Neuronal stem cell (in vitro differentiated cells): ENCODE results near the gene KCTD5.
A peak's percentile ranks its signal among the peaks of the same experiment; 100 is the strongest.

Experiments used
- DNase-seq: peaks from one replicate; pipeline ENCODE4 v3.0.0-alpha.2; 2013; ENCODE audit warnings: low spot score
- H2AFZ ChIP-seq: one replicate; pipeline ENCODE4 v1.6.1; 2013; ENCODE audit warnings: mild to moderate bottlenecking, low read length, inconsistent platforms
- H2AK5ac ChIP-seq: 2 replicates; pipeline ENCODE4 v1.6.1; 2013; ENCODE audit warnings: low read depth, mild to moderate bottlenecking, inconsistent platforms, low read length, moderate library complexity, mixed read lengths
- H2BK120ac ChIP-seq: 2 replicates; pipeline ENCODE4 v1.6.1; 2013; ENCODE audit warnings: low read depth, mild to moderate bottlenecking, inconsistent platforms, low read length, moderate library complexity, mixed read lengths
- H2BK12ac ChIP-seq: one replicate; pipeline ENCODE4 v1.6.1; 2013; ENCODE audit warnings: low read length, inconsistent platforms
- H2BK15ac ChIP-seq: 2 replicates; pipeline ENCODE4 v1.6.1; 2013; ENCODE audit warnings: mild to moderate bottlenecking, low read length, inconsistent platforms, mixed read lengths
- H2BK5ac ChIP-seq: one replicate; pipeline ENCODE4 v1.6.1; 2013; ENCODE audit warnings: inconsistent platforms, mild to moderate bottlenecking, low read length, moderate library complexity
- H3K14ac ChIP-seq: one replicate; pipeline ENCODE4 v1.6.1; 2013; ENCODE audit warnings: low read length, inconsistent platforms
- H3K18ac ChIP-seq: 2 replicates; pipeline ENCODE4 v1.6.1; 2013; ENCODE audit warnings: low read length, inconsistent platforms
- H3K23ac ChIP-seq: 2 replicates; pipeline ENCODE4 v1.6.1; 2013; ENCODE audit warnings: low read depth, mild to moderate bottlenecking, mixed read lengths, low read length, inconsistent platforms; ENCODE audit not compliant: poor library complexity
- H3K27ac ChIP-seq: replicated peaks from 3 replicates; pipeline ENCODE4 v1.5.1; 2013; ENCODE audit warnings: low read length, inconsistent platforms
- H3K27me3 ChIP-seq, 3 experiments: 2 replicates each; pipeline ENCODE4 v1.6.1; 2013; ENCODE audit warnings: low read length in 3 of 3, mild to moderate bottlenecking in 2 of 3, inconsistent platforms in 1 of 3, low read depth in 1 of 3, mixed read lengths in 1 of 3, moderate library complexity in 1 of 3; ENCODE audit not compliant: control insufficient read depth in 3 of 3, insufficient read depth in 3 of 3
- H3K36me3 ChIP-seq, 2 donors: replicated peaks in 1 of 2; 2 replicates each; pipeline ENCODE4 v1.6.1; 2013; ENCODE audit warnings: low read length in 2 of 2; ENCODE audit not compliant: control insufficient read depth in 2 of 2, insufficient read depth in 2 of 2
- H3K4ac ChIP-seq: 2 replicates; pipeline ENCODE4 v1.6.1; 2013; ENCODE audit warnings: inconsistent platforms, mild to moderate bottlenecking, low read length, moderate library complexity
- H3K4me1 ChIP-seq, 2 donors: 1 replicate in 1 of 2; 2 replicates in 1 of 2; pipeline ENCODE4 v1.6.1; 2013; ENCODE audit warnings: low read length in 2 of 2, low read depth in 1 of 2; ENCODE audit not compliant: control insufficient read depth in 2 of 2, insufficient read depth in 1 of 2
- H3K4me2 ChIP-seq: one replicate; pipeline ENCODE4 v1.6.1; 2013; ENCODE audit warnings: mild to moderate bottlenecking, low read length, inconsistent platforms; ENCODE audit not compliant: insufficient read depth, poor library complexity, severe bottlenecking
- H3K4me3 ChIP-seq, 2 donors: 2 replicates each; pipeline ENCODE4 v1.5.1; 2013; ENCODE audit warnings: low read length in 2 of 2, mild to moderate bottlenecking in 2 of 2, inconsistent platforms in 1 of 2, moderate library complexity in 1 of 2
- H3K79me1 ChIP-seq: one replicate; pipeline ENCODE4 v1.6.1; 2013; ENCODE audit warnings: low read depth, mild to moderate bottlenecking, inconsistent platforms, low read length, moderate library complexity
- H3K9ac ChIP-seq: one replicate; pipeline ENCODE4 v1.6.1; 2013; ENCODE audit warnings: mild to moderate bottlenecking, low read depth, low read length, inconsistent platforms; ENCODE audit not compliant: poor library complexity
- H3K9me3 ChIP-seq, 2 donors: replicated peaks in 1 of 2; 2 replicates each; pipeline versions ENCODE3 to v1.6.1; 2013; ENCODE audit warnings: low read length in 2 of 2, mild to moderate bottlenecking in 2 of 2, inconsistent platforms in 1 of 2, low read depth in 1 of 2, mixed read lengths in 1 of 2, moderate library complexity in 1 of 2; ENCODE audit not compliant: control insufficient read depth in 2 of 2, insufficient read depth in 1 of 2
- H4K8ac ChIP-seq: one replicate; pipeline ENCODE4 v1.6.1; 2013; ENCODE audit warnings: low read depth, mild to moderate bottlenecking, inconsistent platforms, low read length, moderate library complexity
- H4K91ac ChIP-seq: one replicate; pipeline ENCODE4 v1.6.1; 2013; ENCODE audit warnings: low read length, low read depth, mild to moderate bottlenecking, inconsistent platforms; ENCODE audit not compliant: poor library complexity
- WGBS, 2 donors: extraction: QIAGEN DNeasy Blood & Tissue Kit; methylation state at CpG; one replicate each; pipeline ENCODE4 v1.1.7; 2013; ENCODE audit warnings: missing lambda C conversion rate in 2 of 2, mixed read lengths in 1 of 2; ENCODE audit not compliant: insufficient read length in 2 of 2, insufficient replicate concordance in 1 of 2; ENCODE audit errors: extremely low coverage in 2 of 2; 5-methylcytosine and 5-hydroxymethylcytosine counted together

Gene KCTD5

DNA sequence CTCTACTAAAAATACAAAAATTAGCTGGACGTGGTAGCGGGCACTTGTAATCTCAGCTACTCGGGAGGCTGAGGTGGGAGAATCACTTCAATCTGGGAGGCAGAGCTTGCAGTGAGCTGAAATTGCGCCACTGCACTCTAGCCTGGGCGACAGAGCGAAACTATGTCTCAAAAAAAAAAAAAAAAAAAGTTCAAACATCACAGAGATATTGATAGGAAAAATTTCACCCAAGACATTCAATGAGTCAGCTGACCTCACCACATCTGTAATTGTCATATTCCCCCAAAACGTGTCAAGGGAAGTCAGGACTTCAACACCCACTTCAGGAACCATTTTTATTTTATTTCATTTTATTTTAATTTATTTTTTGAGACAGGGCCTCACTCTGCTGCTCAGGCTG, 45.7 kb downstream of the KCTD5 start:
- Histone ChIP-seq H3K27me3 (peaks cover 0 to 6% (median 0%) of the 10 kb centered on the region in 3 experiments), H3K36me3 (no peaks in the 10 kb centered on the region)

DNA sequence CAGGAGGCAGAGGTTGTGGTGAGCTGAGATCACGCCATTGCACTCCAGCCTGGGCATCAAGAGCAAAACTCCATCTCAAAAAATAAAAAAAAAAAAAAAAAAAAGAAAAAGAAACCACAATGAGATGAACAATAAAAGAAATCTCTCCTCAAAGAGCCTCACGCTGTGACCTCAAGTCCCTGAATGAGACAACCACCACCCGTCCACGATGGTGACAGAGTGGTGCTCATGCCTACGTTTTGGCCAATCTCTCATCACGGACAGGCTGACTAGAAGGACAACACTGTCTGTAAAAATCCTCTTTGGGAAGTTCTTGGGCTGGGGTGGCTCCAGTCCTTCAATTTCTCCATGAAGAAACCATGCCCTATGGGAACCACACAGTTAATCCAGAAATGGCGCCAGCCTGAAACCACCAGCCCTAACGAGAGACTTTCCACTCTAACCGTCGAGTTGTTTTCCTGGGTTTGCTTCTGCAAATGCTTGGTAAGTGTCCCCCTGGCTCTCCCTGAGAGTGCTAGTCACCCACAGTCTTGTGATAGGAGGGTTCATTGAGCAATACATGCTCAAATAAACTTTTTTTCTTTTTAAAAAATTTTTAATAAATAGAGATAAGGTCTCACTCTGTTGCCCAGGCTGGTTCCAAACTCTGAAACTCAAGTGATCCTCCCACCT, 52.7 kb downstream of the KCTD5 start:
- no peak overlapping the region for H2BK12ac ChIP-seq
- H3K9ac ChIP-seq: no peak overlapping the region
- no peaks in the 10 kb centered on the region for H3K27me3 ChIP-seq
- H3K36me3 ChIP-seq: no peaks in the 10 kb centered on the region
- no peak overlapping the region for H3K18ac ChIP-seq
- H2BK5ac ChIP-seq: no peak overlapping the region
- no peak for DNase-seq
- H3K4ac ChIP-seq: no peak overlapping the region
- no peak overlapping the region for H2AK5ac ChIP-seq
- H3K14ac ChIP-seq: no peak overlapping the region
- H3K23ac ChIP-seq: no peak overlapping the region
- H3K79me1 ChIP-seq: no peaks in the 10 kb centered on the region
- H2BK15ac ChIP-seq: no peak overlapping the region
- no peak overlapping the region for H3K4me2 ChIP-seq
- no peak overlapping the region for H3K4me3 ChIP-seq
- H4K91ac ChIP-seq: no peak overlapping the region
- no CpG with 5 or more reads among the region's 10 CpGs for WGBS, 2 donors
- H3K27ac ChIP-seq: no peak overlapping the region
- H3K4me1 ChIP-seq: peaks cover 3 to 16% of the 10 kb centered on the region in 2 donors
- no peak overlapping the region for H2BK120ac ChIP-seq
- no peaks in the 10 kb centered on the region for H3K9me3 ChIP-seq
- H4K8ac ChIP-seq: no peak overlapping the region
- no peak overlapping the region for H2AFZ ChIP-seq

More for the DNA sequence above, 45.7 kb downstream of the KCTD5 start:
- no peak overlapping the region for H2AFZ ChIP-seq
- H3K23ac ChIP-seq: no peak overlapping the region
- no peak overlapping the region for H2BK12ac ChIP-seq
- no peaks in the 10 kb centered on the region for H3K9me3 ChIP-seq
- H2BK120ac ChIP-seq: no peak overlapping the region
- H3K14ac ChIP-seq: no peak overlapping the region
- no peak overlapping the region for H3K27ac ChIP-seq
- no peak overlapping the region for H4K91ac ChIP-seq
- H3K4me3 ChIP-seq: no peak overlapping the region
- no peak overlapping the region for H2BK15ac ChIP-seq
- no CpG with 5 or more reads among the region's 7 CpGs for WGBS, 2 donors
- H3K9ac ChIP-seq: no peak overlapping the region
- no peak overlapping the region for H3K4ac ChIP-seq
- H3K18ac ChIP-seq: no peak overlapping the region
- no peak for DNase-seq
- no peak overlapping the region for H4K8ac ChIP-seq
- no peak overlapping the region for H3K4me2 ChIP-seq
- no peaks in the 10 kb centered on the region for H3K4me1 ChIP-seq
- no peaks in the 10 kb centered on the region for H3K79me1 ChIP-seq
- no peak overlapping the region for H2BK5ac ChIP-seq
- no peak overlapping the region for H2AK5ac ChIP-seq

DNA sequence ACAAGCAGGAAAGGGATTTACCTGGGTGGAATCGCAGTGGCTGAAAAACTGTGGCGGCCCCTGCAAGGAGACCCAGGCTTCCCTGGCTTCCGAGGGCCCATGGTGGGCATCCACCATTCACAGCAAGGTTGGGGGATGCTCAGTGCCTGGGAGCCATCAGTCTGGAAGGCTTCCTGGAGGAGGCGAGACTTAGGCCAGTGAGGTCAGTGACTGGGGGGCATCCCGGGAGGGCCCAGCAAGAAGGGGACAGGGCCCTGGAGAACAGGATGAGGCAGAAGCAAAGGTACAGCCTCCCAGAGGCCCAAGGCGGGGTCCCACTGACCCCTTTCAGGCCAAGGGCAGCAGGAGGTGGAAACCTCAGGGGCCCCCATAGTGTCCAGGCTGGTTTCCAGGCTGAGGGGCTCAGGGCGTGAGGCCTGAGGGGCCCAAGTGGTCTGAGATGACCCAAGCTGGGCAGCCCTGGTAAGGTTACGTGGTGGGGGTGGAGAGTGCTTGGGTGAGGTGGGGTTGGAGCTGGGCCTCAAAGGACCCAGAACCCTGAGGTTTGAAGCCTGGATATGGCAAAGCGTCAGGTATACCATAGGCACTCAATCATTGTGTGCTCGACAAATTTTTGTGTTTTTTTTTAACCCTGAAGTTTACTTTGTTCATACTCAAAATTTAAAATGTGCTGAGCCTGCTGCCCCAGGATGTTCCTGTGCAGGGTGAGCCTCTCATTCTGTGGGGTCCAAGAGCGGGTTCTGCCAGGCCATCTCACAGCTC, 54.3 kb downstream of the KCTD5 start:
- H3K9me3 ChIP-seq: no peaks in the 10 kb centered on the region
- H4K8ac ChIP-seq: no peak overlapping the region
- WGBS, 2 donors: no CpG with 5 or more reads among the region's 11 CpGs
- H2BK15ac ChIP-seq: no peak overlapping the region
- no peak overlapping the region for H2BK120ac ChIP-seq
- no peak overlapping the region for H3K27ac ChIP-seq
- no peak overlapping the region for H3K14ac ChIP-seq
- peak overlapping the region; percentile 7 for H2AK5ac ChIP-seq
- H2BK12ac ChIP-seq: no peak overlapping the region
- no peak overlapping the region for H3K9ac ChIP-seq
- no peak overlapping the region for H3K23ac ChIP-seq
- no peak for DNase-seq
- no peak overlapping the region for H2BK5ac ChIP-seq
- peak overlapping the region; percentile 47 for H2AFZ ChIP-seq
- H3K4me3 ChIP-seq: peak overlapping the region in 1 of 2 donors; percentile 53
- H3K36me3 ChIP-seq: no peaks in the 10 kb centered on the region
- no peaks in the 10 kb centered on the region for H3K79me1 ChIP-seq
- H3K18ac ChIP-seq: no peak overlapping the region
- no peak overlapping the region for H3K4me2 ChIP-seq
- no peaks in the 10 kb centered on the region for H3K27me3 ChIP-seq
- H3K4me1 ChIP-seq: peaks cover 3 to 18% of the 10 kb centered on the region in 2 donors
- no peak overlapping the region for H4K91ac ChIP-seq
- H3K4ac ChIP-seq: peak overlapping the region; percentile 60

GRCh38 chr16:2737238-2737605, 54.9 kb downstream of the KCTD5 start:
- Histone ChIP-seq H2AK5ac (peak overlapping the region; percentile 68), H4K8ac (no peak overlapping the region), H3K23ac (no peak overlapping the region), H2BK12ac (no peak overlapping the region), H2BK5ac (no peak overlapping the region), H2BK15ac (no peak overlapping the region), H3K9me3 (no peaks in the 10 kb centered on the region), H3K27me3 (no peaks in the 10 kb centered on the region), H3K18ac (no peak overlapping the region), H2BK120ac (no peak overlapping the region), H3K4me1 (peaks cover 3 to 18% of the 10 kb centered on the region in 2 donors), H3K4ac (no peak overlapping the region), H3K9ac (no peak overlapping the region), H3K27ac (no peak overlapping the region), H3K14ac (no peak overlapping the region), H3K36me3 (no peaks in the 10 kb centered on the region), H2AFZ (peak overlapping the region; percentile 47), H3K79me1 (no peaks in the 10 kb centered on the region), H3K4me3 (no peak overlapping the region), H4K91ac (no peak overlapping the region), H3K4me2 (no peak overlapping the region)
- DNase-seq: no peak
- WGBS, 2 donors: no CpG with 5 or more reads among the region's 5 CpGs
